GM23248 (cell line): Measurements from ENCODE around the gene NPC1. TPM values are rescaled to one million over a fixed set of nuclear protein-coding genes. Genes with fewer than 3 reads are reported as not detected.

Source experiments
- DNase-seq: peaks from one replicate; pipeline ENCODE4 v3.0.0-alpha.2; 2015
- H2AFZ ChIP-seq: fragments of 200-600 bp; sonication (generic); 2 replicates; pipeline ENCODE4 v1.6.1; 2016; ENCODE audit warnings: antibody characterized with exemption
- H3F3A ChIP-seq: fragments of 200-600 bp; sonication (generic); 2 replicates; pipeline ENCODE4 v1.6.1; 2016; ENCODE audit warnings: mild to moderate bottlenecking, antibody characterized with exemption, mixed run types; ENCODE audit not compliant: insufficient read depth
- H3K27ac ChIP-seq: fragments of 200-600 bp; sonication (generic); 2 replicates; pipeline ENCODE4 v1.5.1; 2016; ENCODE audit warnings: mild to moderate bottlenecking
- H3K27me3 ChIP-seq: fragments of 200-600 bp; sonication (generic); replicated peaks from 2 replicates; pipeline ENCODE4 v1.6.1; 2016; ENCODE audit warnings: mild to moderate bottlenecking; ENCODE audit not compliant: insufficient read depth
- H3K36me3 ChIP-seq: fragments of 200-600 bp; sonication (generic); 2 replicates; pipeline ENCODE4 v1.6.1; 2016; ENCODE audit warnings: low read depth, mild to moderate bottlenecking
- H3K4me1 ChIP-seq: fragments of 200-600 bp; sonication (generic); 2 replicates; pipeline ENCODE4 v1.6.1; 2016; ENCODE audit warnings: mild to moderate bottlenecking; ENCODE audit not compliant: insufficient read depth
- H3K4me2 ChIP-seq: fragments of 200-600 bp; sonication (generic); one replicate; pipeline ENCODE4 v1.6.1; 2016; ENCODE audit warnings: mild to moderate bottlenecking; ENCODE audit not compliant: unreplicated experiment
- H3K4me3 ChIP-seq: fragments of 200-600 bp; sonication (generic); 2 replicates; pipeline ENCODE4 v1.5.1; 2016; ENCODE audit warnings: mild to moderate bottlenecking
- H3K79me2 ChIP-seq: fragments of 200-600 bp; sonication (generic); 2 replicates; pipeline ENCODE4 v1.6.1; 2016; ENCODE audit warnings: mild to moderate bottlenecking; ENCODE audit not compliant: insufficient read depth
- H3K9ac ChIP-seq: fragments of 200-600 bp; sonication (generic); 2 replicates; pipeline ENCODE4 v1.6.1; 2016; ENCODE audit warnings: mild to moderate bottlenecking
- H3K9me2 ChIP-seq: fragments of 200-600 bp; sonication (generic); 2 replicates; pipeline ENCODE4 v1.6.1; 2016; ENCODE audit warnings: mixed run types, mild to moderate bottlenecking, moderate library complexity; ENCODE audit not compliant: insufficient read depth
- H3K9me3 ChIP-seq: fragments of 200-600 bp; sonication (generic); one replicate; pipeline ENCODE4 v1.6.1; 2017; ENCODE audit warnings: low read depth
- H4K20me1 ChIP-seq: fragments of 200-600 bp; sonication (generic); 2 replicates; pipeline ENCODE4 v1.6.0; 2016; ENCODE audit not compliant: insufficient read depth
- EZH2 ChIP-seq: fragments of 200-600 bp; sonication (generic); IDR thresholded peaks from 2 replicates; pipeline ENCODE4 v1.6.1; 2018; ENCODE audit warnings: antibody characterized with exemption, mild to moderate bottlenecking; ENCODE audit not compliant: insufficient read depth, poor library complexity, severe bottlenecking
- EZH2phosphoT487 ChIP-seq: fragments of 200-600 bp; sonication (generic); IDR thresholded peaks from 2 replicates; pipeline ENCODE4 v1.6.1; 2018; ENCODE audit warnings: antibody characterized with exemption, moderate library complexity, mild to moderate bottlenecking, low read depth; ENCODE audit not compliant: insufficient read depth
- WGBS, 2 experiments: methylation state at CpG; one replicate each; pipeline ENCODE4 v1.1.6; 2015 to 2017; ENCODE audit warnings: low lambda C conversion rate in 2 of 2, low coverage in 1 of 2; ENCODE audit errors: missing lambda C conversion rate in 2 of 2; 5-methylcytosine and 5-hydroxymethylcytosine counted together
- in situ Hi-C: fragments of 300-500 bp; cut with MboI; formaldehyde crosslinking; loops from 2 replicates; pipeline ENCODE4 v1.15.0; 2020
- polyA plus RNA-seq: library from polyadenylated mRNA; unstranded; fragments of >200 nt; fragmentation: Nextera tagmentation; extraction: Ambion mirVana; gene quantifications from 2 replicates; pipeline ENCODE4 v1.2.1, GENCODE V29; 2016
- total RNA-seq: library from RNA; depleted of rRNA; stranded (reverse); fragments of >200 nt; shearing (Covaris generic); gene quantifications from 2 replicates; pipeline ENCODE4 v1.2.3, GENCODE V29; 2014

NPC1 gene
- total and polyA plus RNA-seq, 2 experiments from 2014 or later: 28.1 to 28.7 TPM

- Histone ChIP-seq H3K27me3 (no peaks in the 10 kb centered on the region), H4K20me1 (no peaks in the 10 kb centered on the region), H3K9me2 (no peaks in the 10 kb centered on the region), H3K4me2 (peak overlapping the region; percentile 43), H2AFZ (peak overlapping the region; percentile 22; the same call in 1 of the 2 replicates), H3K27ac (peak overlapping the region; percentile 83), H3K36me3 (no peaks in the 10 kb centered on the region), H3F3A (peaks cover 19% of the 10 kb centered on the region), H3K9me3 (no peaks in the 10 kb centered on the region), H3K9ac (peak overlapping the region; percentile 27), H3K79me2 (no peaks in the 10 kb centered on the region), H3K4me1 (peaks cover 26% of the 10 kb centered on the region), H3K4me3 (no peak overlapping the region)
- TF ChIP-seq EZH2: no peak
- no peak for TF ChIP-seq EZH2phosphoT487
- DNase-seq: peak; percentile 95
- in situ Hi-C loops: no loop called here
- WGBS, 2 experiments: 26 to 28% methylated on average over 2 of the region's 2 CpGs
Measured at GRCh38 chr18:23593720-23594119, 7.4 kb upstream of the NPC1 start.

- 0 out of 2 replicates have a peak overlapping the region, but pooled peaks have one; percentile 15 for H3K9ac ChIP-seq
- no peaks in the 10 kb centered on the region for H3K9me2 ChIP-seq
- DNase-seq: no peak
- peak overlapping the region; percentile 24 for H3K4me2 ChIP-seq
- H3K9me3 ChIP-seq: no peaks in the 10 kb centered on the region
- TF ChIP-seq EZH2 (no peak), EZH2phosphoT487 (no peak)
- 0 out of 2 replicates have a peak overlapping the region, but pooled peaks have one; percentile 22 for H2AFZ ChIP-seq
- H3K79me2 ChIP-seq: no peaks in the 10 kb centered on the region
- in situ Hi-C loops: no loop called here
- H3F3A ChIP-seq: peaks cover 27% of the 10 kb centered on the region
- no peaks in the 10 kb centered on the region for H4K20me1 ChIP-seq
- WGBS, 2 experiments: 97 to 100% methylated on average over 2 of the region's 2 CpGs
- H3K36me3 ChIP-seq: no peaks in the 10 kb centered on the region
- H3K4me3 ChIP-seq: no peak overlapping the region
- no peaks in the 10 kb centered on the region for H3K27me3 ChIP-seq
- H3K4me1 ChIP-seq: peaks cover 26% of the 10 kb centered on the region
- H3K27ac ChIP-seq: peak overlapping the region; percentile 83
Measured at GRCh38 chr18:23592911-23593310, 6.6 kb upstream of the NPC1 start.

- Histone ChIP-seq H3K4me3 (no peak overlapping the region), H3K9me3 (no peaks in the 10 kb centered on the region), H3K4me1 (peaks cover 26% of the 10 kb centered on the region), H3K9me2 (no peaks in the 10 kb centered on the region), H4K20me1 (no peaks in the 10 kb centered on the region), H3F3A (peaks cover 29% of the 10 kb centered on the region), H3K9ac (no peak overlapping the region), H2AFZ (peak overlapping the region; percentile 51), H3K36me3 (no peaks in the 10 kb centered on the region), H3K4me2 (peak overlapping the region; percentile 27), H3K79me2 (no peaks in the 10 kb centered on the region), H3K27ac (no peak overlapping the region), H3K27me3 (no peaks in the 10 kb centered on the region)
- in situ Hi-C loops: no loop called here
- TF ChIP-seq EZH2phosphoT487: no peak
- no peak for TF ChIP-seq EZH2
- WGBS, 2 experiments: 9 to 25% methylated on average over 1 of the region's 1 CpG
- DNase-seq: peak; percentile 45
Measured at GRCh38 chr18:23591011-23591410, 4.7 kb upstream of the NPC1 start.

GRCh38 chr18:23588836-23589560 lies 2.7 kb upstream of the NPC1 start:
- Histone ChIP-seq H3K4me1 (peaks cover 34% of the 10 kb centered on the region), H3K36me3 (no peaks in the 10 kb centered on the region), H3K27me3 (no peaks in the 10 kb centered on the region), H3K27ac (no peak overlapping the region), H3K4me3 (no peak overlapping the region), H3K9me2 (no peaks in the 10 kb centered on the region), H3K9ac (no peak overlapping the region), H3K9me3 (no peaks in the 10 kb centered on the region), H3K79me2 (peaks cover 18% of the 10 kb centered on the region), H3F3A (peaks cover 35% of the 10 kb centered on the region), H2AFZ (no peak overlapping the region), H3K4me2 (no peak overlapping the region), H4K20me1 (no peaks in the 10 kb centered on the region)
- no peak for TF ChIP-seq EZH2
- no peak for DNase-seq
- WGBS, 2 experiments: 88 to 93% methylated on average over 11 of the region's 11 CpGs
- in situ Hi-C loops: no loop called here
